Naive B cell (primary cell): ENCODE measurements around the gene TFDP1. TPM values are rescaled to one million over a fixed set of nuclear protein-coding genes. Genes with fewer than 3 reads are reported as not detected.
A peak's percentile ranks its signal among the peaks of the same experiment; 100 is the strongest.
"Not testable (repeated sequence)": the region's sequence is repeated elsewhere in the genome, so short reads cannot be mapped to it uniquely, and the experiment has no call there.

Experiments used
- ATAC-seq, 2 donors: fragments of 150-1000 bp; cut with Tn5 transposase; 2 replicates each; pipeline ENCODE4 v1.10.0; 2021; ENCODE audit warnings: low read depth in 2 of 2, mild to moderate bottlenecking in 2 of 2, moderate library complexity in 2 of 2
- DNase-seq: peaks from one replicate; pipeline ENCODE4 v3.0.0; 2022
- H3K27ac Mint-ChIP-seq, 6 donors: one replicate each; pipeline ENCODE4 v1.8.0; 2020 to 2022; ENCODE audit warnings: mild to moderate bottlenecking in 6 of 6, mixed read lengths in 6 of 6, moderate library complexity in 5 of 6, inconsistent platforms in 2 of 6
- H3K27me3 Mint-ChIP-seq, 3 donors: one replicate each; pipeline ENCODE4 v1.8.0; 2021 to 2022; ENCODE audit warnings: mixed read lengths in 3 of 3, mild to moderate bottlenecking in 1 of 3
- H3K36me3 Mint-ChIP-seq, 2 donors: one replicate each; pipeline ENCODE4 v1.8.0; 2020 to 2022; ENCODE audit warnings: mixed read lengths in 2 of 2, inconsistent platforms in 1 of 2, mild to moderate bottlenecking in 1 of 2
- H3K4me1 Mint-ChIP-seq, 3 donors: one replicate each; pipeline ENCODE4 v1.8.0; 2020 to 2022; ENCODE audit warnings: mixed read lengths in 3 of 3, inconsistent platforms in 1 of 3, mild to moderate bottlenecking in 1 of 3, moderate library complexity in 1 of 3
- H3K4me3 Mint-ChIP-seq, 8 donors: one replicate each; pipeline ENCODE4 v1.8.0; 2020 to 2022; ENCODE audit warnings: mild to moderate bottlenecking in 8 of 8, mixed read lengths in 8 of 8, moderate library complexity in 8 of 8, inconsistent platforms in 2 of 8
- H3K9me3 Mint-ChIP-seq, 7 donors: one replicate each; pipeline ENCODE4 v1.8.0; 2020 to 2022; ENCODE audit warnings: mixed read lengths in 7 of 7, mild to moderate bottlenecking in 5 of 7, inconsistent platforms in 2 of 7, moderate library complexity in 1 of 7
- polyA plus RNA-seq, 6 donors: library from polyadenylated mRNA; unstranded; fragments of 300-500 nt; fragmentation: Illumina TruSeq; gene quantifications; one replicate each; pipeline ENCODE4 v1.2.3, GENCODE V29; 2021; ENCODE audit warnings: low read depth in 6 of 6

Gene TFDP1
- polyA plus RNA-seq, 6 donors from 2014 or later = 25.3 to 70.8 (median 42.4) TPM

DNA sequence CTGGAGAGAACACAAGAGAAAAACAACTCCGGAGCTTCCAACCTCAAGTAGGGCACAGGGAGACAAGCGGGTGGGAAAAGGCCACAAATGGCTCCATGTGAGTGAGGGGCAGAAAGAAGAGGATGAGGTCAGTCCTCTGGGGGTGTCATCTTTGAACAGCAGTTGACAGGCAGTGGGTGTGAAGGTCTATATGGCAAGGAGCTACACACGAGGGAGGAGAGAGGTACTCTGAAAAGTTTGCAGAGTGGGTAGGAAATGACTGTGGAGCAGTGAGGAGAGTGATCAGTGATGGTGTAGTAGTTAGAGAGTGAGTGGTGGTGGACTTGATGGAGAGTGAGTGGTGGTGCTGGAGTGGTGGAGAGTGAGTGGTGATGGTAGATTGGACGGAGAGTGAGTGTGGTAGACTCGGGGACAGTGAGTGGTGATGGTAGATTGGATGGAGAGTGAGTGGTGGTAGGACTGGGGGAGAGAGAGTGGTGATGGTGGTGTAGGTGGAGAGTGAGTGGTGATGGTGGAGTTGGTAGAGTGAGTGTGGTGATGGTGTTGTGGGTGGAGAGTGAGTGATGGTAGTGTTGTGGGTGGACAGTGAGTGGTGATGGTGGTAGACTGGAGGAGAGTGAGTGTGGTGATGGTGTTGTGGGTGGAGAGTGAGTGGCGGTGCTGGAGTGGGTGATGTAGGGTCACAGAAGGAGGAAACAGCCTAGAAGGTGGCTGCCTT lies 4.0 kb downstream of the TFDP1 start:
- ATAC-seq (no peak), DNase-seq (no peak)
- Mint-ChIP-seq H3K9me3 (no peaks in the 10 kb centered on the region), H3K4me3 (no peak overlapping the region), H3K4me1 (peaks cover 25 to 31% (median 29%) of the 10 kb centered on the region in 3 donors), H3K36me3 (peaks cover 11 to 12% of the 10 kb centered on the region in 2 donors), H3K27me3 (no peaks in the 10 kb centered on the region), H3K27ac (peak overlapping the region in 2 of 6 donors; percentile 0 to 89)

DNA sequence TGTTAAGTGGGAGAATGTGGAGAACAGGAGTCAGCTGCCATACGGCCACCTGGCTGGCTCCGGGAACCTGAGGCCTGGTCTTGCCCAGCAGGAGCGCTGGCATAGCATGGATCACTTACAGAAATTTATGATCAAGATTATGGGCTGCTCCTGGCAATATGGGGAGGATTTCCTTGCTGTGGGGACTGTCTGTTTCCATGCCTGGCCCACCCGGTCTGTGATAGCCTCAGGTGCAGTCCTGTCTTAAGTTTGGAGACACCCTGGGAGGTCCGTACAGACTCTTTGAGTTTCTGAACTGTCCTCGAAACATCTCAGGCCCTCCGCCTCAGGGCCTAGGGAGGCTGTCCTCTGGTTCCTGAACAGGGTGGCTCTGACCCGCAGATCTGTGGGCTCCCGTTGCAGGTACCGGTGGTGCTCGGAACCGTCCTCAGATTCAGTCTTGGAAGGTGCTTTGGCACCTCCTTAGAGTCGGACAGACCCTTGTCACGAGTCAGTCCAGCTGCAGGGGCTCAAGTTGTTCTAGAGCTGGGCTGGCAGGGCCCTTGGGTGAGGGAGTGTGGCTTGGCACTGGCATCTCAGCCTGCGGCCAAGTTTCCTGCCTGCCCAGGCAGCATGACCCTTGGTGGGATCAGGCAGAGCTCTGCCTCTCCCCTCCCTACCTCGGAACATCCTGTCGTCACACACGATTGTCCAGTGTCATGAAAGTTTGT lies 4.9 kb downstream of the TFDP1 start:
- H3K27ac Mint-ChIP-seq = no peak overlapping the region
- no peaks in the 10 kb centered on the region for H3K9me3 Mint-ChIP-seq
- no peaks in the 10 kb centered on the region for H3K27me3 Mint-ChIP-seq
- no peak overlapping the region for H3K4me3 Mint-ChIP-seq
- H3K36me3 Mint-ChIP-seq = peaks cover 11 to 12% of the 10 kb centered on the region in 2 donors
- DNase-seq (no peak), ATAC-seq (no peak)
- peaks cover 20 to 29% (median 24%) of the 10 kb centered on the region in 3 donors for H3K4me1 Mint-ChIP-seq

DNA sequence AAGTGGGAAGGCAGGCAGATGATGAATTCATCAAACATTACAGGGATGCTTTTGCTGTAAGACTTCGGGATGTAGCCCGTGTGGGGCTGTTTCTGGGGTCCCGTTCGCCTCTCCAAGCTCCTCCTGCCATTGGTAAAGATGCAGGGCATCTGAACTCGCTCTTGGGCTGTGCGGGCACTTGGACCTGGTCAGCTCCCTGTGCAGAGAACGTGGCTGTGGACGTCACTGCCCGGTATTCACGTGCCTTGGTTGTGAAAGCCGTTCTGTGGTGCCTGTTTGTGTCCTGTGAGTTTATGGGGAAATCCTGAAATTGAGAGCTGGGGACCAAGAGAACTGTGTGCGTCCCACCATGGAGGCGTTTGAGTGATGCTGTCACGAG lies 5.4 kb downstream of the TFDP1 start:
- H3K4me1 Mint-ChIP-seq = peaks cover 20 to 29% (median 24%) of the 10 kb centered on the region in 3 donors
- ATAC-seq (no peak), DNase-seq (no peak)
- peaks cover 15% of the 10 kb centered on the region in 2 donors for H3K36me3 Mint-ChIP-seq
- no peaks in the 10 kb centered on the region for H3K27me3 Mint-ChIP-seq
- H3K4me3 Mint-ChIP-seq = peak overlapping the region in 1 of 8 donors; percentile 63
- H3K27ac Mint-ChIP-seq = no peak overlapping the region
- no peaks in the 10 kb centered on the region for H3K9me3 Mint-ChIP-seq

DNA sequence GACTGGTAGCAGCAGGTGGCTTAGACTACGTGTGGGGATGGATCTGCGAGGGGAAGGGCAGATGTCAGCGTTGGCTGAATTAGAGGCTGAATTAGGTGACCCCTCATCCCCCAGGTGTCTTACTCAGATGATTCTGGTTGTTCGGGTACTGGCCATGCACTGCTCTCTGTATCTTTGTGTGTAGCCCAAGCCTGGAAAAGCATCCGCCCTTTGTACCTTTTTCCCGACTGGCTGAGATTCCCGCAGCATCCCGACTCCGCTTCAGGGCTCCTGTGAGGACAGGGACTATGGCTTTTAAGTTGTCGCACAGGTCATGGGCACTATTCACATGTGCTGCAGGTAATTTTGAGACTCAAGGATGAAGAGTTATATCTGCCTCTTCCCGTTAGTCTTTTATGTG lies 7.2 kb downstream of the TFDP1 start:
- Mint-ChIP-seq H3K9me3 (no peaks in the 10 kb centered on the region), H3K4me1 (peaks cover 17 to 19% (median 18%) of the 10 kb centered on the region in 3 donors), H3K4me3 (no peak overlapping the region), H3K27me3 (no peaks in the 10 kb centered on the region), H3K36me3 (peaks cover 19 to 20% of the 10 kb centered on the region in 2 donors), H3K27ac (peak overlapping the region in 3 of 6 donors; percentile 18 to 70 (median 54))
- DNase-seq (no peak), ATAC-seq (no peak)

DNA sequence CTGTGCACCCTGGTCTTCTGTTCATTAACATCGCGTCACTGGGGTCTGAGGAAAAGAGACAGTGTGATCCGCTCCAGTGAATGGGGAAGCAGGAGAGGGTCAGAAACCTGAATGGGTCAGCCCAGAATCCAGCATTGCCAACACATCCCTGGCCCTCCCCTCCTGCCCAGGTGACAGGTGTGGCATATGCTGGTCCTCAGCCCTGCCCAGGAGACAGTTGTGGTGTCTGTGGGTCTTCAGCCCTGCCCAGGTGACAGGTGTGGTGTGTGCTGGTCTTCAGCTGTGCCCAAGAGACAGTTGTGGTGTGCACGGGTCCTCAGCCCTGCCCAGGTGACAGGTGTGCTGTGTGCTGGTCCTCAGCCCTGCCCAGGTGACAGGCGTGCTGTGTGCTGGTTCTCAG lies 8.0 kb downstream of the TFDP1 start:
- Mint-ChIP-seq H3K36me3 (peaks cover 19 to 20% of the 10 kb centered on the region in 2 donors), H3K27ac (no peak overlapping the region)
- no peak for ATAC-seq

DNA sequence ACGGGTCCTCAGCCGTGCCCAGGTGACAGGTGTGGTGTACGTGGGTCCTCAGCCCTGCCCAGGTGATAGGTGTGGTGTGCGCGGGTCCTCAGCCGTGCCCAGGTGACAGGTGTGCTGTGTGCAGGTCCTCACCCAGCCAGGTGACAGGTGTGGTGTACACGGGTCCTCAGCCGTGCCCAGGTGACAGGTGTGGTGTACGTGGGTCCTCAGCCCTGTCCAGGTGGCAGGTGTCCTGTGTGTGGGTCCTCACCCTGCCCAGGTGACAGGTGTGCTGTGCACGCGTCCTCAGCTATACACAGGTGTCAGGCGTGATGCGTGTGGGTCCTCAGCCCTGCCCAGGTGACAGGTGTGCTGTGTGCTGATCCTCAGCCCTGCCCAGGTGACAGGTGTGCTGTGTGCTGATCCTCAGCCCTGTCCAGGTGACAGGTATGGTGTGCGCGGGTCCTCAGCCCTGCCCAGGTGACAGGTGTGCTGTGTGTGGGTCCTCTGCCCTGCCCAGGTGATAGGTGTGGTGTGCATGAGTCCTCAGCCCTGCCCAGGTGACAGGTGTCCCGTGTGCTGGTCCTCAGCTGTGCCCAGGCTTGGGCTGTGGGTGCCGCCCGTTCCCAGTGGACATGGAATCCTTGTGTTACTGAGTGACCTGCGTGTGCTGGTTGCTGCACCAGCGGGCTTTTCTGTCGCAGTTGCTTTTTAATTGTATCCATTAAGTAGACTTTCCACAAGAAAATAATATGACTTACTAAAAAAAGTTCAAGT lies 9.7 kb downstream of the TFDP1 start:
- H3K36me3 Mint-ChIP-seq = peaks cover 8 to 26% of the 10 kb centered on the region in 2 donors
- H3K9me3 Mint-ChIP-seq, H3K4me1 Mint-ChIP-seq, H3K27ac Mint-ChIP-seq, H3K4me3 Mint-ChIP-seq, H3K27me3 Mint-ChIP-seq, DNase-seq, ATAC-seq: not testable (repeated sequence)

More for the DNA sequence above, 8.0 kb downstream of the TFDP1 start:
- DNase-seq = no peak
- Mint-ChIP-seq H3K9me3 (no peaks in the 10 kb centered on the region), H3K27me3 (no peaks in the 10 kb centered on the region), H3K4me1 (peaks cover 10 to 17% (median 14%) of the 10 kb centered on the region in 3 donors), H3K4me3 (no peak overlapping the region)

DNA sequence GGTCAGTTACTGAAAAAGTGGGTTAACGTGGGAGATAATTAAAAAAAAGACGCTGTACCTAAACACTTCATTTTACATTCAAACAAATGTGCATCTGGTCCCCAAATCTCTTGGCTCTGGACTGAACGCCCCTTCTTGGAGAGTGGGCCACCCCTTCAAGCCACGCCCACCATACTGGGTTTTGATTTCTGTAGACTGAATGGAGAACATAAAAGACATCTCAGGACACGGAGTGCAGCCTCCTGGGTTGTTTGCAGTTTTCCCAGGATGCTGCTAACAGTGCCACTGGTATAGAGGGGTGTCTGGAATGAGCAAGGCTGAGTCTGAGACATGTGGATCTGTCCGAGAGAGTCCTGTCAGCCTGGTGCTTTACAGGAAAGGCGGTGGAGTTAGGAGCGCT lies 10.6 kb downstream of the TFDP1 start:
- ATAC-seq = no peak
- no peak overlapping the region for H3K4me3 Mint-ChIP-seq
- peaks cover 17 to 23% of the 10 kb centered on the region in 2 donors for H3K36me3 Mint-ChIP-seq
- H3K9me3 Mint-ChIP-seq = peaks cover 0 to 4% (median 0%) of the 10 kb centered on the region in 7 donors
- DNase-seq = no peak
- peak overlapping the region in 1 of 6 donors; percentile 18 for H3K27ac Mint-ChIP-seq
- H3K27me3 Mint-ChIP-seq = no peaks in the 10 kb centered on the region
- peaks cover 0 to 9% (median 6%) of the 10 kb centered on the region in 3 donors for H3K4me1 Mint-ChIP-seq

DNA sequence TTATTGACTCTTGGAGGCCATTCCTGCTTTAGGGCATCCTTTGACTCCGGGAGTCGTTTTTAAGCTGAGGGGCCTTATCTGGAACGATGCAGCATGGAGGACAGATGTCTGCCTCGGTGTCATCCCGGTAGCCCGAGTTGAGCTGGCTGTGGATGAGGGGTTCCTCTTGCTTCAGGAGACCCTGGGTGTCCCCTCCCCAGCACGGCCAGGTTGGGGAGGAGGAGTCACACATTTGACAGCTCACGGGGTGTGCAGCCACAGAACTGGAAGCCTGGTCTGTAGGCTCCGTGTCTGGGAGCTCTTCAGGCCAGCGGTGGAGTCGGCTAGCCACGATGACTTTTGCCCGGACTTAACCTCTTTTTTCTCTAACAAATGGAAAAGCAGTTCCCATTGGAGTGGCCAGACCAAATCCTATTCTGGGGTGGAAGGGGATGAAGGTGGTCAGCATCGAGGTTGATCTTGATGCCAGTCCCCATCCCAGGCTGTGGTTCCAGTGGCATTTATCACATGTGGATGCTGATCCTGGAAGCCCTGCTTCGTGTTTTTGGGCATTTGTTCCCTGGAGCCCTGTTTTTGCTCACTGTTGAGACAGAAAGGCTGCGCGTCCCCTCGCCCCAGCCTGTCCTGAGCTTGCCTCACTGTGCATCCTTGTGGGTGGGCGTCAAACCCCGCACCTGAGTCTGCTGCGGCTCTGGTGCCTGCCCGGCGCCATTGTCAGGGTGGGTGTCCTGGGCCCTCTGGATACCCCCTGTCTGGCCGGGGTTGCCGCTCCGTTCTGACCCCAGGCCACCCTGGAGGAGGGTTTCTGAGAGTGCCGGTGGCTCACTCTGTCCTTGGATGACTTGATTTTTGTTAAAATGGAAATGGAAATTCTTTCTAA lies 12.0 kb downstream of the TFDP1 start:
- H3K4me1 Mint-ChIP-seq = peaks cover 0 to 6% (median 3%) of the 10 kb centered on the region in 3 donors
- no peak for ATAC-seq
- H3K9me3 Mint-ChIP-seq = peaks cover 0 to 4% (median 0%) of the 10 kb centered on the region in 7 donors
- H3K4me3 Mint-ChIP-seq = no peak overlapping the region
- H3K27ac Mint-ChIP-seq = no peak overlapping the region
- H3K36me3 Mint-ChIP-seq = peaks cover 18% of the 10 kb centered on the region in 2 donors
- no peaks in the 10 kb centered on the region for H3K27me3 Mint-ChIP-seq
- DNase-seq = no peak

DNA sequence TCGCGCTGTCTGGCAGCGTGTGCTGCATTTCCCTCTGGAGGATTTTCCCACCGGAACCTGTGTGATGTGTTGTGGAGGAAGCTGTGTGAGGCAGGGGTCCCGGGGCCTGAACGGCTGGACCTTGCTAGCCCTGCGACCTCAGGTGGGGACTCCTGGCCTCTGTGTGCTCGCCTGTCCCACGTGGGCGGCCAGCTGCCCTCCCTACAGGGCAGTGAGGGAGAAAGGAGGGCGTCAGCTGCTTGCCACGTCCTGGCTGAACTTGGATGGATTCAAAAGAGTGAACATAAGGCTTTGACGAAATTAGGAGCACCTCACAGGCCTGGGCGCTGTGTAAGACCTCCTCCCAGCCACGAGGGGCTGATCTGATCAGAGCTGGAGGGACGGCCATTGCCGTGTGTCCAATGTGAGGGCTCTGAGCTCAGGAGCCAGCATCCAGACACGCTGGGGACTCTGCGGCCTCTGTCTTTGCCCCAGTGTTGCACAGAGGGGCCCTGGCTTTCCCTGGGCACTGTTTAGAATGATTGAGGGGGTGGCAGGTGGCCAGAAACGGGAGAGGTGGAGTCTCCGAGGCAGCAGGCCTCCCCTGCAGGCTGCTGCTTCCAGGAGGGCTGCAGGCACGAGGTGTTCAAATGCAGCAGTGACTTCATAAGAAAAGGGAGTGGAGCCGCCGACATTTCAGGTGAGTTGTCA lies 13.0 kb downstream of the TFDP1 start:
- peaks cover 14 to 18% of the 10 kb centered on the region in 2 donors for H3K36me3 Mint-ChIP-seq
- H3K4me1 Mint-ChIP-seq = peaks cover 0 to 10% (median 4%) of the 10 kb centered on the region in 3 donors
- no peak for DNase-seq
- H3K9me3 Mint-ChIP-seq = peaks cover 0 to 4% (median 0%) of the 10 kb centered on the region in 7 donors
- no peak overlapping the region for H3K27ac Mint-ChIP-seq
- ATAC-seq = no peak
- H3K27me3 Mint-ChIP-seq = no peaks in the 10 kb centered on the region
- H3K4me3 Mint-ChIP-seq = no peak overlapping the region

DNA sequence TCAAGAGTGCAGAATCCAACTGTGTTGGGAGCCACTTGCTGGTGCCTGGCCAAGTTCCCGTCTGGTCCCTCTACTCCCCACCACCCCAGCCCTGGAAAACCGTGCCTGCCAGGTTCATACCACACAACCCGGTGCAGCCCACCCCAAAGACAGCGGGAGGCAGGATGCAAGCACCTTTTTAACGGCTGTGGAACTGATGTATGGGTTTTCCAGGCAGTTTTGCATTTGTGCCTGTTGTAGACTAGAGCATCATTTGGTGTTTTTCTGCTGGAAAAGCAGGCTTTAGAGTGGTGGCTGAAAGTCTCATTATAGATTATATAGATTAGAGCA lies 13.5 kb downstream of the TFDP1 start:
- H3K4me1 Mint-ChIP-seq = peaks cover 0 to 13% (median 4%) of the 10 kb centered on the region in 3 donors
- H3K36me3 Mint-ChIP-seq = peaks cover 14 to 18% of the 10 kb centered on the region in 2 donors

DNA sequence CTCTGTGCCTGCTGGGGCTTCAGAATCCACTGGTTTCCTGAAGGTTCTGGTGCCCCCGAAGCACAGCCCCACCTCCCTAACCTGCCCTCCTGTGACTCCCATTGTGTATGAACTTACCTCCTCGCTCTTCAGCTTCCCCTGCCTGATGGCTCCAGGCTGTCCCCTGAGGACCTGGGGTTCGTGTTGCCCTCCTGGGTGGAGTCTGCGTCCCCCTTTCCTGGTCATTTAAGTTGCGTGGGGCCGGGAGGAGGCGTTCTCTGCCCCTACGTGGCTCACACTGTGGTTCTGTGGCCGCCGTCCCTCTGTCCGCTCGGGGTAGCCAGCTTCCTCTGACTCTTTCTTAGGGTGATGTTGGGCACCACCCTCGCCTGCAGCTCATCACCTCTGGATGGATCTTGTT lies 13.9 kb downstream of the TFDP1 start:
- H3K4me1 Mint-ChIP-seq = peaks cover 0 to 13% (median 4%) of the 10 kb centered on the region in 3 donors
- DNase-seq = no peak
- H3K27me3 Mint-ChIP-seq = no peaks in the 10 kb centered on the region
- peaks cover 14 to 18% of the 10 kb centered on the region in 2 donors for H3K36me3 Mint-ChIP-seq
- no peak overlapping the region for H3K4me3 Mint-ChIP-seq
- H3K27ac Mint-ChIP-seq = no peak overlapping the region
- no peak for ATAC-seq
- peaks cover 0 to 4% (median 0%) of the 10 kb centered on the region in 7 donors for H3K9me3 Mint-ChIP-seq

More for the DNA sequence above, 13.5 kb downstream of the TFDP1 start:
- DNase-seq (no peak), ATAC-seq (no peak)
- no peaks in the 10 kb centered on the region for H3K27me3 Mint-ChIP-seq
- H3K4me3 Mint-ChIP-seq = no peak overlapping the region
- H3K27ac Mint-ChIP-seq = no peak overlapping the region
- peaks cover 0 to 4% (median 0%) of the 10 kb centered on the region in 7 donors for H3K9me3 Mint-ChIP-seq

DNA sequence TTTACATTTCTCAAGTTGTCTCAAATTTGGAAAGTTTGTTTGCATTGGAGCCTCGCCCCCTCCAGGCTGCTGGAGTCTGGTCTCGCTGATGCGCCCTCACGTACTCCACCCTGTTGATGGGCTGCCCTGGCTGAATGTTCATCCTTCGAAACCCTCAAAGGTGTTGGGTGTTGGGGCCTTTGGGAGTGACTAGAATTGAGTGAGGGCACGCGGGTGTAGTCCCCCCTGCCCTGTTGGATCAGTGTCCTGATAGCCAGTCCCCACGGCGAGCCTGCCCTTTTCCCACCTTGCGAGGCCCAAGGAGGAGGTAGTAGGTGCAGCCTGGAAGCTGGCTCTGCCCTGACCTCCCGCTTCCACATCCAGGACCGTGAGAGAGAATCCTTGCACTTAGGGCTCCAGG lies 14.8 kb downstream of the TFDP1 start:
- Mint-ChIP-seq H3K27ac (peak overlapping the region in 1 of 6 donors; percentile 42), H3K9me3 (peaks cover 0 to 4% (median 0%) of the 10 kb centered on the region in 7 donors), H3K4me3 (no peak overlapping the region), H3K27me3 (no peaks in the 10 kb centered on the region), H3K4me1 (peaks cover 0 to 13% (median 4%) of the 10 kb centered on the region in 3 donors), H3K36me3 (peaks cover 14 to 18% of the 10 kb centered on the region in 2 donors)
- DNase-seq (no peak), ATAC-seq (no peak)
